ENCODE results near the gene SRP9. TPM values are rescaled to one million over a fixed set of nuclear protein-coding genes. Genes with fewer than 3 reads are reported as not detected.

SRP9 gene
- total and polyA plus RNA-seq, 8 donors: 68.9 to 289 (median 156) TPM

DNA sequence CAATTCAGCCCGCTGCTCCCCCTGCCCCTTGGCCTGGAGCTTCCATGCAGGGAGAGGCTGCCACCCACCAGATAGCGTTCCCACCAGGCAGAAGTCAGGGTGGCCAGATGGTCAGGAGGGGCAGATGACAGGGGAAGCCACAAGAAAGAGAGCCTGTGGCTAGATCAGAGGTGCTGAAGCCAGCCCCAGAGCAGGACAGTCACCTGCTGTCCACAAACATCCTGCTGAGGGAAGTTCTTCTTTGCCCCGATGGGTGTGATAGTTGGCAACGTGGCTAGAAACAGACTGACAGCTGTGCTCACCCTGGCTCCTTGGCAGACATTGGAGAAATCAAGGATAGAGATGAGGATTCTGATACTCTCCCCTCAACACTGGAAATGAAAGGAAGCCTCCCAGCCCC is 27.2 kb upstream of the SRP9 start:
- Histone ChIP-seq H3K4me3 (no peak overlapping the region), H3K9me3 (no peaks in the 10 kb centered on the region), H3K36me3 (no peaks in the 10 kb centered on the region), H3K4me1 (peaks cover 31 to 58% (median 37%) of the 10 kb centered on the region in 4 donors), H3K27me3 (no peaks in the 10 kb centered on the region), H3K27ac (no peak overlapping the region)
- intact Hi-C loops (cut with DNase I; ENCODE audit: low total_unique reads): no loop called here
- 49 to 68% (median 60%) methylated on average over 3 to 4 of the region's 4 CpGs for WGBS, 5 donors
- no peak for DNase-seq
- TF ChIP-seq POLR2A (IDR thresholded peaks at IDR 0.05) (no peak), POLR2AphosphoS5 (IDR thresholded peaks at IDR 0.05) (no peak), EP300 (IDR thresholded peaks at IDR 0.05) (no peak)
- TF ChIP-seq, protein P1, sequence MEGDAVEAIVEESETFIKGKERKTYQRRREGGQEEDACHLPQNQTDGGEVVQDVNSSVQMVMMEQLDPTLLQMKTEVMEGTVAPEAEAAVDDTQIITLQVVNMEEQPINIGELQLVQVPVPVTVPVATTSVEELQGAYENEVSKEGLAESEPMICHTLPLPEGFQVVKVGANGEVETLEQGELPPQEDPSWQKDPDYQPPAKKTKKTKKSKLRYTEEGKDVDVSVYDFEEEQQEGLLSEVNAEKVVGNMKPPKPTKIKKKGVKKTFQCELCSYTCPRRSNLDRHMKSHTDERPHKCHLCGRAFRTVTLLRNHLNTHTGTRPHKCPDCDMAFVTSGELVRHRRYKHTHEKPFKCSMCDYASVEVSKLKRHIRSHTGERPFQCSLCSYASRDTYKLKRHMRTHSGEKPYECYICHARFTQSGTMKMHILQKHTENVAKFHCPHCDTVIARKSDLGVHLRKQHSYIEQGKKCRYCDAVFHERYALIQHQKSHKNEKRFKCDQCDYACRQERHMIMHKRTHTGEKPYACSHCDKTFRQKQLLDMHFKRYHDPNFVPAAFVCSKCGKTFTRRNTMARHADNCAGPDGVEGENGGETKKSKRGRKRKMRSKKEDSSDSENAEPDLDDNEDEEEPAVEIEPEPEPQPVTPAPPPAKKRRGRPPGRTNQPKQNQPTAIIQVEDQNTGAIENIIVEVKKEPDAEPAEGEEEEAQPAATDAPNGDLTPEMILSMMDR (IDR thresholded peaks at IDR 0.05): no peak

DNA sequence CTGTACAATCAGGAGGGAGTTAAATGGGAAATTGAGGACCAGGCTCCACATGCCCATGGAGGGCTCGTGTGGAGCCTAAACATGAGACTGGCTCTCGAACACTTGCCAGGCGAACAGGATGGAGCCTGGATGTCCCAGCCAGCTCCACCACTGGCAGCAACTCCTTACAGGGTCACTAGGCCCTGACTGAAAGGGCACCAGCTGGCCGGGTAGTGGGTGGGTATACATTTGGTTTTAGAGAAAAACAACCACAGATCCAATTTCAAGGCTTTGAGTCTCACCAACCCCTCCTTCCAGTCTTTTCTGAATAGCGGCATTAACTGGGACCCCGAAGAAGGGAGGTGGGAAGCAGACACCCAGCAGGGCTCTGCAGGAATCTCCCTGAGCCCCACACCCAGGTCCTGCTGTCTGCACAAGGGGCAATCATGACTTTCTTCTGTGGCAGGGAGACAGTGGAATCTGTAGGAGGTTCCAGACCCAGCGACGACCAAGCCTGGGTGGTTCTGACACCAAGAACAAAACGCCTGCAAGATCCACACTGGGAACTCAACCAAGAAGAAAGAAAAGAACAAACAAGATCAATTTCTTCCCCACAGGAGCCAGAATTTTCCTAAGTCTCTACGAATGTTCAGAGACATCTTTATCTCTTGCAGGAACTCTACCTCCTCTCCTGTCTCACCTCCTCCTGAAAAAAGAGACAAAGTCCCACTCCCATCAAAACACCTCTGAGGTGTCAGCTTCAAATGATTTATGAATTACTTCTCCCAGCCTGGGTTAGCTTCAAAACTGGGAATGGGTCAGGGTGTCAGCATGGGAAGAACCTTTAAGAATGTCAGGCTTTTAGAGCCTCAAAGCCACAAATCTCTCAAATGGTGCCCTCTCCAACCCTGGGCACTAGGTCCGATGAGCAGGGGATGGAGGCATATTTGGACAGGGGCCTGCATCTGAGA is 26.5 kb upstream of the SRP9 start:
- no peaks in the 10 kb centered on the region for H3K36me3 ChIP-seq
- H3K27ac ChIP-seq: no peak overlapping the region
- H3K4me1 ChIP-seq: peaks cover 29 to 59% (median 38%) of the 10 kb centered on the region in 4 donors
- no peak for TF ChIP-seq POLR2AphosphoS5 (IDR thresholded peaks at IDR 0.05)
- TF ChIP-seq POLR2A (IDR thresholded peaks at IDR 0.05): no peak
- TF ChIP-seq, protein P1 (IDR thresholded peaks at IDR 0.05): no peak
- no peak for TF ChIP-seq EP300 (IDR thresholded peaks at IDR 0.05)
- no peaks in the 10 kb centered on the region for H3K27me3 ChIP-seq
- DNase-seq: no peak
- WGBS, 5 donors: 59 to 77% (median 67%) methylated on average over 11 of the region's 11 CpGs
- intact Hi-C loops (cut with DNase I; ENCODE audit: low total_unique reads): no loop called here
- no peaks in the 10 kb centered on the region for H3K9me3 ChIP-seq
- H3K4me3 ChIP-seq: no peak overlapping the region

DNA sequence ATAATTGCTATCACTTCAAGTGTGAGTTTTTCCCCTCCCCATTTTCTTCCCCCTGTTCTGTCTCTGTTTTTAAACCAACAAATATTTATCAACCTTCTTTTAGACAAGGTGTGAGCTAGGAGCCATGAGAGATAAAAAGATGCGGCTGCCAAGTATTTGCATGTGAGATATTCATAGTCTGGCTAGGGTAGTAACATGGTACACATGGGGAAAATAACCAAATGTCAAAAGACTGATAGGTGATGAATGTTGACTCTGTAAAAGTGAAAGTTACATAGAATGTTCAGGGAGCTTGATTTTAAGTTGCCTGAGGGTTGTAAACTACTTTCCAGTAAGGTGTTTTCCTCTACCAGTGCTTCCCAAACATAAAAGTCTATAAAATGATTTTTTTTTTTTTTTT is 25.4 kb upstream of the SRP9 start:
- Histone ChIP-seq H3K27me3 (no peaks in the 10 kb centered on the region), H3K4me1 (peaks cover 22 to 55% (median 32%) of the 10 kb centered on the region in 4 donors), H3K9me3 (no peaks in the 10 kb centered on the region), H3K36me3 (no peaks in the 10 kb centered on the region), H3K27ac (peak overlapping the region in 2 of 5 donors; percentile 27 to 38), H3K4me3 (no peak overlapping the region)
- WGBS, 5 donors: 40 to 70% (median 49%) methylated on average over 1 of the region's 1 CpG
- no peak for TF ChIP-seq POLR2AphosphoS5 (IDR thresholded peaks at IDR 0.05)
- TF ChIP-seq EP300 (IDR thresholded peaks at IDR 0.05): no peak
- TF ChIP-seq, protein P1 (IDR thresholded peaks at IDR 0.05): no peak
- TF ChIP-seq POLR2A (IDR thresholded peaks at IDR 0.05): no peak
- DNase-seq: no peak
- intact Hi-C loops (cut with DNase I; ENCODE audit: low total_unique reads): no loop called here

DNA sequence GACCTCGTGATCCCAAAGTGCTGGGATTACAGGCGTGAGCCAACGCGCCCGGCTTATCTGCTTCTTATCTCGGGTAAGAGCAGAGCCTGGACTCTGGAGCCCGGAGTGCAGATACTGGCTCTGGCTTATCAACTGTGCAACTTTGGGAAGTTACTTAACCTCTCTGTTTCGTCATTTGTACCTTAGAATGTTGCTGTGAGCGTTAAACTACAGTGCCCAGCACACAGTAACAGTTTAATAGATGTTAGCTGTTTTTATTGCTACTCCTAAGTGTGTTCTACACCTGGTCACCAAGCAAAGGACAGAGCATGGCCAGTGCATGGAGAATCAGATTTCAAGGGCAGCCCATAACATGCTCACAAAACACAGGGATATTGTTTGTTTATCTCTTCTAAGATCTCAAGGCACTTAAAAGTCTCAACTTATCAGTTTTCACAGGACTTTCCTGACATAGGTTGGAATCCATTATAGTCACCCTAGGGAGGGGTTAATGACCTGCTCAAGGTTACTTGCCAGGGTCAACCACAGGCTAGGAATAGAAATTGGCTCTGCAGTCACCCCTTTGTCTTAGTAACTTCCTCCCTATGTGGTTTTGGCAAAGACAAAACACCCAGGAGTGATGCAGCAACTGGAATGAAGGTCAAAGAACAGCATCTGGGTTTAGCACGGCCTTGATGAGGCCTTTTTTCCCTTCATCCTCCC is 22.5 kb upstream of the SRP9 start:
- DNase-seq: peak; percentile 27 to 60
- no peaks in the 10 kb centered on the region for H3K9me3 ChIP-seq
- H3K27ac ChIP-seq: peak overlapping the region; percentile 7 to 49 (median 34)
- H3K4me1 ChIP-seq: peaks cover 15 to 47% (median 24%) of the 10 kb centered on the region in 4 donors
- intact Hi-C loops (cut with DNase I; ENCODE audit: low total_unique reads): no loop called here
- no peak for TF ChIP-seq POLR2A (IDR thresholded peaks at IDR 0.05)
- peak in 1 of 3 donors; percentile 45 for TF ChIP-seq POLR2AphosphoS5 (IDR thresholded peaks at IDR 0.05)
- 24 to 45% (median 40%) methylated on average over 9 to 10 of the region's 10 CpGs for WGBS, 5 donors
- H3K4me3 ChIP-seq: no peak overlapping the region
- no peaks in the 10 kb centered on the region for H3K27me3 ChIP-seq
- no peaks in the 10 kb centered on the region for H3K36me3 ChIP-seq
